ENCODE measurements around the gene UBE2I. TPM values are rescaled to one million over a fixed set of nuclear protein-coding genes. Genes with fewer than 3 reads are reported as not detected.

The UBE2I gene
- total RNA-seq, 1 donor from 2014 or later = 112 TPM

GRCh38 chr16:1310832-1311200, 1.4 kb downstream of the UBE2I start:
- DNase-seq (ENCODE audit: low read depth) = no peak
- H3K4me3 ChIP-seq (ENCODE audit: low read depth, low read length) = peak overlapping the region; percentile 72
- peak; percentile 10 for TF ChIP-seq CTCF (conservative IDR thresholded peaks at IDR 0.05; ENCODE audit: low read depth, low read length)

DNA sequence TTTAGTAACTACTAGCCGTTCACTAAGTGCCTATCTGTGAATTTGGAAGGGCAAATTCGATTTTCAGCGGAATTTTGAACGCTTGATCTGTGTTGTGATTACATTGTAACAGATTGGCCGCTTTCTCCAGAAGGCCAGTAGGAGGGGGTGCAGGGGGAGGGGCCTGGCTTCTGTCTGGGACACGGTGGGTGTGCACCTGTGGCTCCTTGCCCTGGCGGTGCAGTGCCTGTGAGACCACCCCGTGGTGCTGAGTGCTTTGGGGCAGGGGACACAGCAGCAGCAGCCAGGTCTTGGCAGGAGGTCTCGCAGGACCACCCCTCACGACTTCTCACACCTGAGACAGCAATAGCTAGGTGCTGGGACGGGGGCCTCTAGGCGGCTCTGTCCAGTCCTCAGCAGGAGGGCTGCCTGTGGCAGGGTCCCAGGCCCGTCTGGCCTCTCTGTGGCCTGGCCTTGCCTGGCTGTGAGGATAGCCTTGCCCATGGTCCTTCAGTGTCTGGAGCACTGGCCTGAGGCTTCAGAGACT, 1.8 kb downstream of the UBE2I start:
- no peak for TF ChIP-seq CTCF (conservative IDR thresholded peaks at IDR 0.05; ENCODE audit: low read depth, low read length)
- peak overlapping the region; percentile 72 for H3K4me3 ChIP-seq (ENCODE audit: low read depth, low read length)
- DNase-seq (ENCODE audit: low read depth) = no peak

- no peak for DNase-seq (ENCODE audit: low read depth)
- no peak for TF ChIP-seq CTCF (conservative IDR thresholded peaks at IDR 0.05; ENCODE audit: low read depth, low read length)
- H3K4me3 ChIP-seq (ENCODE audit: low read depth, low read length) = peak overlapping the region; percentile 72
Measured at GRCh38 chr16:1311738-1312466, 2.5 kb downstream of the UBE2I start.

DNA sequence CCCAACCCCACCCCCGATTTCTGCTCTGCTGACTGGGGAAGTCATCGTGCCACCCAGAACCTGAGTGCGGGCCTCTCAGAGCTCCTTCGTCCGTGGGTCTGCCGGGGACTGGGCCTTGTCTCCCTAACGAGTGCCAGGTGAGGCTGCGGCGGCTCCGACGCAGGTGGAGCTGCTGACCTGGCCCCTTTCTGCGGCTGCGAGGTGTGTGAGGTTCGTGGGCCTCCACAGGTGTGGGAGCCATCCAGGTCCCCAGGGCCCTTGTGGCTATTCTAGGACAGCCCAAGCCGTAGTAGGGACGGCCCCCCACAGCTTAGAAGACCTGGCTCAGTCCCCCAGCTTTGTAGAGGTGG, 3.0 kb downstream of the UBE2I start:
- no peak for TF ChIP-seq CTCF (conservative IDR thresholded peaks at IDR 0.05; ENCODE audit: low read depth, low read length)
- no peak for DNase-seq (ENCODE audit: low read depth)
- peak overlapping the region; percentile 72 for H3K4me3 ChIP-seq (ENCODE audit: low read depth, low read length)

DNA sequence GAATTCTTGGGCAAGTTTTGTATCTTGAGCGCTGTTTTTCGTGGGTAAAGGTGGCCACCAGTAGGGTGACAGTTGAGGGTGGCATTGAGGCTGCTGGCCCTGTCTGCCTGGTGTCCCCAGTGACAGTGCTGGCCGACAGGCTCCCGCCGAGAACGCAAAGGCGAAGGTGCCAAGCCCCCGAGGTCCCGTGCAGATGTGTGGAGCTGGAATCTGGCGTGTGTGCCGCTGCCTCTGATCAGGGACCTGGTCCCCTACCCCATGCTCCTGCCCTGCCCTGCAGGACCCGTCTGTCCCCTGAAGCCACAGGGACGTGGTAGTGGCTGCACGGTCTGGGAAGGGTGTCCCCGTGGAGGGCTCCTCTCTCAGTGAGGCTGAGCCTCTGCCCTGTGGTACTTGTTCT, 3.5 kb downstream of the UBE2I start:
- DNase-seq (ENCODE audit: low read depth) = no peak
- no peak overlapping the region for H3K4me3 ChIP-seq (ENCODE audit: low read depth, low read length)
- no peak for TF ChIP-seq CTCF (conservative IDR thresholded peaks at IDR 0.05; ENCODE audit: low read depth, low read length)

- no peak for DNase-seq (ENCODE audit: low read depth)
- H3K4me3 ChIP-seq (ENCODE audit: low read depth, low read length) = no peak overlapping the region
- no peak for TF ChIP-seq CTCF (conservative IDR thresholded peaks at IDR 0.05; ENCODE audit: low read depth, low read length)
Measured at GRCh38 chr16:1313721-1314369, 4.4 kb downstream of the UBE2I start.
